Caco-2 (cell line): Measurements from ENCODE around the gene DNAJB4. TPM values are rescaled to one million over a fixed set of nuclear protein-coding genes. Genes with fewer than 3 reads are reported as not detected.

Experiments
- BruUV-seq: library from RNA; stranded (reverse); fragments of 400-500 nt; replicated peaks from 2 replicates; lab custom pipeline; 2021; lab: Mats Ljungman, UMichigan
- CTCF ChIA-PET: fragments of 300-600 bp; sonication (Branson Sonifier 250); formaldehyde crosslinking; loops from one replicate; lab custom pipeline; 2022; ENCODE audit warnings: antibody characterized with exemption; lab: Charles Lee
- POLR2A ChIA-PET: fragments of 300-600 bp; sonication (Branson Sonifier 250); formaldehyde crosslinking; loops from one replicate; lab custom pipeline; 2022; ENCODE audit warnings: antibody characterized with exemption; lab: Charles Lee
- DNase-seq, 2 experiments: peaks; one replicate each; pipeline versions ENCODE4 v3.0.0 to v3.0.0-alpha.2; 2020 to 2022
- H3K27me3 ChIP-seq: replicated peaks from 2 replicates; pipeline ENCODE4 v1.6.0; 2011; ENCODE audit warnings: low read length; ENCODE audit not compliant: control insufficient read depth, insufficient read depth
- H3K36me3 ChIP-seq: 2 replicates; pipeline ENCODE4 v1.5.1; 2011; ENCODE audit warnings: low read length; ENCODE audit not compliant: control insufficient read depth, insufficient read depth
- H3K4me1 ChIP-seq: fragments of 250-450 bp; sonication (Bioruptor Pico); 2 replicates; pipeline ENCODE4 v1.5.1; 2020; ENCODE audit warnings: mild to moderate bottlenecking
- H3K4me3 ChIP-seq: 2 replicates; pipeline ENCODE4 v1.5.1; 2011; ENCODE audit warnings: low read depth, mild to moderate bottlenecking, control low read depth, low read length
- H3K9me3 ChIP-seq: fragments of 250-450 bp; sonication (Bioruptor Pico); 2 replicates; pipeline ENCODE4 v1.5.1; 2020; ENCODE audit warnings: mild to moderate bottlenecking, moderate library complexity
- H3K27ac Mint-ChIP-seq: one replicate; pipeline ENCODE4 v1.8.0; 2022; ENCODE audit warnings: mixed read lengths; ENCODE audit not compliant: unreplicated experiment
- H3K27me3 Mint-ChIP-seq: one replicate; pipeline ENCODE4 v1.8.0; 2022; ENCODE audit warnings: mixed read lengths; ENCODE audit not compliant: insufficient read depth, unreplicated experiment
- H3K36me3 Mint-ChIP-seq: one replicate; pipeline ENCODE4 v1.8.0; 2022; ENCODE audit warnings: mild to moderate bottlenecking, mixed read lengths; ENCODE audit not compliant: insufficient read depth, unreplicated experiment
- H3K4me1 Mint-ChIP-seq: one replicate; pipeline ENCODE4 v1.8.0; 2022; ENCODE audit warnings: low read depth, mixed read lengths; ENCODE audit not compliant: unreplicated experiment
- H3K4me3 Mint-ChIP-seq: one replicate; pipeline ENCODE4 v1.8.0; 2022; ENCODE audit warnings: mild to moderate bottlenecking, moderate library complexity, mixed read lengths; ENCODE audit not compliant: unreplicated experiment
- H3K9me3 Mint-ChIP-seq: one replicate; pipeline ENCODE4 v1.8.0; 2022; ENCODE audit warnings: mixed read lengths; ENCODE audit not compliant: unreplicated experiment
- CTCF ChIP-seq, 2 experiments: fragments of 200-600 bp in 1 of 2; IDR thresholded peaks; 1 replicate in 1 of 2; 2 replicates in 1 of 2; pipeline versions ENCODE4 v1.5.1 to v1.8.0; 2011 to 2022; ENCODE audit warnings: antibody characterized with exemption in 1 of 2, control low read depth in 1 of 2, inconsistent platforms in 1 of 2, low read depth in 1 of 2, low read length in 1 of 2, mild to moderate bottlenecking in 1 of 2, moderate library complexity in 1 of 2; ENCODE audit not compliant: insufficient read depth in 1 of 2, severe bottlenecking in 1 of 2, unreplicated experiment in 1 of 2
- intact Hi-C: fragments of 100-400 bp; cut with micrococcal nuclease; formaldehyde crosslinking; loops from one replicate; pipeline ENCODE4 v1.10.0; 2022; ENCODE audit not compliant: unreplicated experiment
- total RNA-seq: library from RNA; stranded (reverse); gene quantifications from 2 replicates; pipeline ENCODE4 v1.2.3, GENCODE V29; 2022

The DNAJB4 gene
- total RNA-seq, 1 experiment from 2014 or later = 6.5 TPM

GRCh38 chr1:78055565-78056132 is 50.9 kb downstream of the DNAJB4 start:
- Mint-ChIP-seq H3K27me3 (no peaks in the 10 kb centered on the region), H3K27ac (no peak overlapping the region), H3K9me3 (no peaks in the 10 kb centered on the region), H3K4me3 (no peak overlapping the region), H3K4me1 (no peaks in the 10 kb centered on the region), H3K36me3 (no peaks in the 10 kb centered on the region)
- intact Hi-C loops = no loop called here
- no peaks in the 10 kb centered on the region for H3K4me1 ChIP-seq
- H3K27me3 ChIP-seq = no peaks in the 10 kb centered on the region
- DNase-seq = no peak
- no peaks in the 10 kb centered on the region for H3K9me3 ChIP-seq
- TF ChIP-seq CTCF (IDR thresholded peaks at IDR 0.05; ENCODE audit: insufficient read depth in 1 of 2, low read depth in 1 of 2, low read length in 1 of 2, severe bottlenecking in 1 of 2, unreplicated experiment in 1 of 2) = no peak
- POLR2A ChIA-PET = no interaction called here
- H3K4me3 ChIP-seq = no peak overlapping the region
- no TSS peak for BruUV-seq
- CTCF ChIA-PET = no interaction called here
- H3K36me3 ChIP-seq = no peaks in the 10 kb centered on the region

DNA sequence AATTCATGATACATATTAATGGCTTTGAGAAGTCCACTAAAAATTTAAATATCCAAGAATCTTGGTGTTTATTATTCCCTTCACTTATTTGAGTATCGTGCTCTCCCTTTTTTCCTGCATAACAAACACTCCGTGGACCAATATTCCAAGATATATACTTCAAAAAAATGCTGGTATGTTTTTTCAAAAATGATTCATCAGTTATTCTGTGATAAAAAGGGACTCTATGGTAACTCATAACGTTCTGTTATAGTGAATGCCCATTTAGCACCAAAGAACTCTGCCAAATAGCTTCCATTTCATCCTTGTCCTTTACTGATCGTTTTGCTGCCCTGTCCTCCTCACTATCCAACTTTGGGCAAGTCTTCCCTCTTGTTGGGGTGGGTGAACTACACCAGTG is 53.9 kb downstream of the DNAJB4 start:
- no peak overlapping the region for H3K4me3 ChIP-seq
- ChIA-PET POLR2A (no interaction called here), CTCF (no interaction called here)
- H3K27ac Mint-ChIP-seq = no peak overlapping the region
- H3K27me3 Mint-ChIP-seq = no peaks in the 10 kb centered on the region
- no peaks in the 10 kb centered on the region for H3K4me1 Mint-ChIP-seq
- no peak overlapping the region for H3K4me3 Mint-ChIP-seq
- intact Hi-C loops = no loop called here
- H3K36me3 Mint-ChIP-seq = no peaks in the 10 kb centered on the region
- no peaks in the 10 kb centered on the region for H3K9me3 ChIP-seq
- no peak for TF ChIP-seq CTCF (IDR thresholded peaks at IDR 0.05; ENCODE audit: insufficient read depth in 1 of 2, low read depth in 1 of 2, low read length in 1 of 2, severe bottlenecking in 1 of 2, unreplicated experiment in 1 of 2)
- no peaks in the 10 kb centered on the region for H3K4me1 ChIP-seq
- no peak for DNase-seq
- BruUV-seq = no TSS peak
- H3K27me3 ChIP-seq = no peaks in the 10 kb centered on the region
- H3K36me3 ChIP-seq = no peaks in the 10 kb centered on the region
- no peaks in the 10 kb centered on the region for H3K9me3 Mint-ChIP-seq

- H3K27ac Mint-ChIP-seq = no peak overlapping the region
- CTCF ChIA-PET = no interaction called here
Observed at GRCh38 chr1:78060857-78061563, 56.3 kb downstream of the DNAJB4 start.

More at GRCh38 chr1:78060857-78061563, 56.3 kb downstream of the DNAJB4 start:
- no peaks in the 10 kb centered on the region for H3K27me3 ChIP-seq
- intact Hi-C loops = no loop called here
- no peaks in the 10 kb centered on the region for H3K27me3 Mint-ChIP-seq
- H3K36me3 ChIP-seq = no peaks in the 10 kb centered on the region
- H3K9me3 ChIP-seq = no peaks in the 10 kb centered on the region
- DNase-seq = no peak
- H3K4me1 ChIP-seq = no peaks in the 10 kb centered on the region
- H3K9me3 Mint-ChIP-seq = no peaks in the 10 kb centered on the region
- H3K4me1 Mint-ChIP-seq = no peaks in the 10 kb centered on the region
- BruUV-seq = no TSS peak
- no peak overlapping the region for H3K4me3 ChIP-seq
- no peaks in the 10 kb centered on the region for H3K36me3 Mint-ChIP-seq
- TF ChIP-seq CTCF (IDR thresholded peaks at IDR 0.05; ENCODE audit: insufficient read depth in 1 of 2, low read depth in 1 of 2, low read length in 1 of 2, severe bottlenecking in 1 of 2, unreplicated experiment in 1 of 2) = no peak
- POLR2A ChIA-PET = no interaction called here
- H3K4me3 Mint-ChIP-seq = no peak overlapping the region
